HG02884 (cell line): Measurements from ENCODE around the gene ZNF844.
"Not testable (repeated sequence)": the region's sequence is repeated elsewhere in the genome, so short reads cannot be mapped to it uniquely, and the experiment has no call there.

Experiments used
- ATAC-seq: cut with Tn5 transposase; IDR thresholded peaks from one replicate; pipeline ENCODE4 v1.9.1; 2021; ENCODE audit warnings: mild to moderate bottlenecking, moderate library complexity; ENCODE audit not compliant: unreplicated experiment

The ZNF844 gene

GRCh38 chr19:12064590-12065538 lies at the start of gene ZNF844:
Gene ZNF844 (plus strand): TSS chr19:12064731. CDS start chr19:12064874, 143 bp downstream.
- peak; percentile 73 for ATAC-seq

- ATAC-seq = no peak
Observed at GRCh38 chr19:12015015-12015752, 49.3 kb upstream of the ZNF844 start.

- ATAC-seq = no peak
Observed at GRCh38 chr19:12015753-12016116, 48.8 kb upstream of the ZNF844 start.

GRCh38 chr19:12034198-12034597 lies 30.3 kb upstream of the ZNF844 start:
- no peak for ATAC-seq

GRCh38 chr19:12034620-12035019 lies 29.9 kb upstream of the ZNF844 start:
- no peak for ATAC-seq

- ATAC-seq = no peak
Observed at GRCh38 chr19:12035220-12036172, 29.0 kb upstream of the ZNF844 start, which contains the start of gene ZNF433. Gene ZNF433 (minus strand): TSS chr19:12035679. CDS start chr19:12035539, 140 bp downstream.

- ATAC-seq = no peak
Observed at GRCh38 chr19:12042893-12043292, 21.6 kb upstream of the ZNF844 start.

- no peak for ATAC-seq
Observed at GRCh38 chr19:12043752-12044422, 20.6 kb upstream of the ZNF844 start.

GRCh38 chr19:12047868-12048267 lies 16.7 kb upstream of the ZNF844 start:
- ATAC-seq = no peak

GRCh38 chr19:12052091-12052496 lies 12.4 kb upstream of the ZNF844 start:
- no peak for ATAC-seq

- peak; percentile 78 for ATAC-seq
Observed at GRCh38 chr19:12052497-12053169, 11.9 kb upstream of the ZNF844 start, which contains the start of gene ZNF878. Gene ZNF878 (minus strand): TSS chr19:12052961. CDS start chr19:12052801, 160 bp downstream.

GRCh38 chr19:12055784-12056183 lies 8.7 kb upstream of the ZNF844 start:
- no peak for ATAC-seq

GRCh38 chr19:12075538-12076139 lies 11.1 kb downstream of the ZNF844 start:
- ATAC-seq = no peak

GRCh38 chr19:12076331-12076730 lies 11.8 kb downstream of the ZNF844 start:
- ATAC-seq = not testable (repeated sequence)

- no peak for ATAC-seq
Observed at GRCh38 chr19:12077375-12077774, 12.8 kb downstream of the ZNF844 start.

- ATAC-seq = not testable (repeated sequence)
Observed at GRCh38 chr19:12083336-12083735, 18.8 kb downstream of the ZNF844 start.

GRCh38 chr19:12085074-12085818 lies 20.7 kb downstream of the ZNF844 start:
- ATAC-seq = no peak

GRCh38 chr19:12090807-12091206 lies 26.3 kb downstream of the ZNF844 start:
- ATAC-seq = no peak
